ENCODE results near the gene LSP1.

GRCh38 chr11:1852271-1852876, 510 bp upstream of the LSP1 start:
- no peak for TF ChIP-seq CTCF (IDR thresholded peaks at IDR 0.05; ENCODE audit: insufficient read depth, low read length)
- no peak for TF ChIP-seq SPI1 (IDR thresholded peaks at IDR 0.05; ENCODE audit: borderline replicate concordance, low read depth)
- TF ChIP-seq REST (IDR thresholded peaks at IDR 0.05; ENCODE audit: insufficient replicate concordance, low read depth) = no peak
